WI38 (cell line): ENCODE results near the gene TRIM69.
"Not testable (repeated sequence)": the region's sequence is repeated elsewhere in the genome, so short reads cannot be mapped to it uniquely, and the experiment has no call there.

Experiments used
- H3K4me3 ChIP-seq: 2 replicates; pipeline ENCODE4 v1.5.1; 2011; ENCODE audit warnings: low read depth, mild to moderate bottlenecking, control low read depth, low read length
- CTCF ChIP-seq: IDR thresholded peaks from 2 replicates; pipeline ENCODE4 v1.5.1; 2012; ENCODE audit warnings: low read depth, mild to moderate bottlenecking, control low read depth, low read length

TRIM69 gene, protein sequence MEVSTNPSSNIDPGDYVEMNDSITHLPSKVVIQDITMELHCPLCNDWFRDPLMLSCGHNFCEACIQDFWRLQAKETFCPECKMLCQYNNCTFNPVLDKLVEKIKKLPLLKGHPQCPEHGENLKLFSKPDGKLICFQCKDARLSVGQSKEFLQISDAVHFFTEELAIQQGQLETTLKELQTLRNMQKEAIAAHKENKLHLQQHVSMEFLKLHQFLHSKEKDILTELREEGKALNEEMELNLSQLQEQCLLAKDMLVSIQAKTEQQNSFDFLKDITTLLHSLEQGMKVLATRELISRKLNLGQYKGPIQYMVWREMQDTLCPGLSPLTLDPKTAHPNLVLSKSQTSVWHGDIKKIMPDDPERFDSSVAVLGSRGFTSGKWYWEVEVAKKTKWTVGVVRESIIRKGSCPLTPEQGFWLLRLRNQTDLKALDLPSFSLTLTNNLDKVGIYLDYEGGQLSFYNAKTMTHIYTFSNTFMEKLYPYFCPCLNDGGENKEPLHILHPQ

GRCh38 chr15:44736181-44736765 is at the start of gene TRIM69:
Gene TRIM69, plus strand, starts transcription at chr15:44736528. Its CDS starts 177 bp downstream, at chr15:44736705.
- no peak for TF ChIP-seq CTCF
- no peak within 1 kb of the TSS for H3K4me3 ChIP-seq

GRCh38 chr15:44689318-44689717 is 47.0 kb upstream of the TRIM69 start:
- H3K4me3 ChIP-seq: not testable (repeated sequence)

DNA sequence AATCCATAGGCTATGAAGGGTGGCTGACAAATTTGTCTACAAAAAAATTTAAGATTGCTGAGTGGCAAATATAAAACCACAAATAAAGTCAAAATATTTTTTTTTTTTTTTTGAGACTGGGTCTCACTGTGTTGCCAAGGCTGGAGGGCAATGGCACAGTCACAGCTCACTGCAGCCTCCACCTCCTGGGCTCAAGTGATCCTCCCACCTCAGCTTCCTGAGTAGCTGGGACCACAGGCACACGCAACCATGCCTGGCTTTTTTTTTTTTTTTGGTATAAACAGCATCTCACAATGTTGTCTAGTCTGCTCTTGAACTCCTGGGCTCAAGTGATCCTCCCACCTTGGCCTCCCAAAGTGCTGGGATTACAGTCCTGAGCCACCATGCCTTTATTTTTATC is 46.1 kb upstream of the TRIM69 start:
- not testable (repeated sequence) for H3K4me3 ChIP-seq

GRCh38 chr15:44692659-44693058 is 43.7 kb upstream of the TRIM69 start:
- no peak for TF ChIP-seq CTCF
- no peak overlapping the region for H3K4me3 ChIP-seq

- TF ChIP-seq CTCF: no peak
- H3K4me3 ChIP-seq: no peak overlapping the region
Measured at GRCh38 chr15:44694416-44694815, 41.9 kb upstream of the TRIM69 start.

DNA sequence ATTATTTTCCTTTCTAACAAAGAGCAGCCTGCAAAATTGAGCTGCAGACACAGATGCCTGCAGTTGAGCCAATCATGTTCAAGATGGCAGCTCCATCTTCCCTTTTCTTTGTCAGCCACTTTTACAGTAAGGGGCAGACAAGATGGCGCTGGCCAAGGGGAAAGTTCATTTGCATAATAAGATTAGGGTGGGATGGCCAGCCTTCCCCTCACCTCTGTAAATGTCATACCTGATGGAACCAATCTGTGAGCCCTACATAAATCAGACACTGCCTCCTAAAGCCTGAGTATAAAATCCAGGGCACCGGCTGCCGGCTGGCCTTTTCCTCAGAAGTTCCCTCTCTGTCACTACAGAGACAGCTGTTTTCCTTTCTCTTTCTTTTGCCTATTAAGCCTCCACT is 41.0 kb upstream of the TRIM69 start:
- no peak for TF ChIP-seq CTCF
- no peak overlapping the region for H3K4me3 ChIP-seq

- TF ChIP-seq CTCF: no peak
- H3K4me3 ChIP-seq: no peak overlapping the region
Measured at GRCh38 chr15:44697014-44697413, 39.3 kb upstream of the TRIM69 start.

GRCh38 chr15:44698641-44699040 is 37.7 kb upstream of the TRIM69 start:
- TF ChIP-seq CTCF: no peak
- H3K4me3 ChIP-seq: no peak overlapping the region

GRCh38 chr15:44700676-44701075 is 35.7 kb upstream of the TRIM69 start:
- not testable (repeated sequence) for H3K4me3 ChIP-seq
